ENCODE measurements around the gene BZW1. TPM values are rescaled to one million over a fixed set of nuclear protein-coding genes. Genes with fewer than 3 reads are reported as not detected.

The BZW1 gene
- total RNA-seq, 2 donors from 2014 or later = 219 to 232 TPM

GRCh38 chr2:200828572-200829257 is 17.0 kb downstream of the BZW1 start:
- H3K4me1 ChIP-seq (replicated peaks) = no peaks in the 10 kb centered on the region
- 89% methylated on average over 9 of the region's 9 CpGs for WGBS
- DNase-seq (ENCODE audit: low spot score) = no peak
- intact Hi-C loops (cut with DNase I) = no loop called here
- no peak overlapping the region for H3K27ac ChIP-seq
- no peaks in the 10 kb centered on the region for H3K9me3 ChIP-seq
- no peak overlapping the region for H3K4me3 ChIP-seq
- no peaks in the 10 kb centered on the region for H3K36me3 ChIP-seq
- TF ChIP-seq POLR2A (IDR thresholded peaks at IDR 0.05) = no peak
- H3K27me3 ChIP-seq (replicated peaks; ENCODE audit: insufficient read depth) = no peaks in the 10 kb centered on the region

DNA sequence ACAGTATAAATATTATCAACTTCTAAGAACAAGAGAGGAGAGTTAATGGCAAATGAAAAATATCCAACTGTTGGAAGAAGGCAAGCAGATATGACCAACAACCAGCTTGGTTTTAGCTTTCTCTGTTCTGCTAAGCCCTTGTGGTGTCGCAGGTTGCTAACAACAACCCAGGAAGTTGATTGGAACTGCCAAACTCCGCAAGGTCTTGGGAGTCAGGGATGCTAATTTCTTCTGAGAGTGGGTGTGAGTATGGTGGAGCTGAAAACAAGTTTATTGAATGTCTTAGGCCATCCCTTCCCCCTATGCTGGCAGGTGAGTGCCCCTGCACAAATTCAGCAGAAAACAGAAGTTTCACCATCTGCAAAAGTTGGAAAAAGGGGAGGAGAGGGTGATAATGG is 17.5 kb downstream of the BZW1 start:
- WGBS = 74% methylated on average over 2 of the region's 2 CpGs
- H3K27ac ChIP-seq = no peak overlapping the region
- no peak overlapping the region for H3K4me3 ChIP-seq
- DNase-seq (ENCODE audit: low spot score) = no peak
- TF ChIP-seq POLR2A (IDR thresholded peaks at IDR 0.05) = no peak
- TF ChIP-seq POLR2AphosphoS5 (IDR thresholded peaks at IDR 0.05) = no peak
- no peak for TF ChIP-seq CTCF (IDR thresholded peaks at IDR 0.05)
- H3K4me1 ChIP-seq (replicated peaks) = no peaks in the 10 kb centered on the region
- no peaks in the 10 kb centered on the region for H3K27me3 ChIP-seq (replicated peaks; ENCODE audit: insufficient read depth)
- intact Hi-C loops (cut with DNase I) = no loop called here
- no peaks in the 10 kb centered on the region for H3K36me3 ChIP-seq
- no peaks in the 10 kb centered on the region for H3K9me3 ChIP-seq

DNA sequence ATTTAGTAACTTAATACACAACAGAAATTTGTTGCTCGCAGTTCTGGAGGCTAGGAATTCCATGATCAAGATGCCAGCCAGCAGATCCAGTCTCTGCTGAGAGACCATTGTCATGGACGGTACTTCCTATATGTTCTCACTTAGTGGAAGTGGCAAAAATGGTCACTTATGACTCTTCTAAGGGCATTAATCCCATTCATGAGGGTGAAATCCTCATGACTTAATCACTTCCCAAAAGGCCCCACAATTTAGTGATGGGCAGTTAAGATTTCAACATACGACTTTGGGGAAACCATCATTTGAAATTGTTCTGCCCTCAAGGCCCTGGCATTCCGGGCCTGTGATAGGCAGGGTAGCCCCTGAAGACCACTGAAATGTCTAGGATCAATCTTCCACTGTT is 23.0 kb downstream of the BZW1 start:
- Histone ChIP-seq H3K36me3 (no peaks in the 10 kb centered on the region), H3K27ac (no peak overlapping the region), H3K4me1 (replicated peaks) (no peaks in the 10 kb centered on the region), H3K4me3 (no peak overlapping the region), H3K9me3 (no peaks in the 10 kb centered on the region), H3K27me3 (replicated peaks; ENCODE audit: insufficient read depth) (no peaks in the 10 kb centered on the region)
- no peak for DNase-seq (ENCODE audit: low spot score)
- intact Hi-C loops (cut with DNase I) = no loop called here
- TF ChIP-seq POLR2A (IDR thresholded peaks at IDR 0.05) (no peak), CTCF (IDR thresholded peaks at IDR 0.05) (no peak)
- 86% methylated on average over 4 of the region's 4 CpGs for WGBS

DNA sequence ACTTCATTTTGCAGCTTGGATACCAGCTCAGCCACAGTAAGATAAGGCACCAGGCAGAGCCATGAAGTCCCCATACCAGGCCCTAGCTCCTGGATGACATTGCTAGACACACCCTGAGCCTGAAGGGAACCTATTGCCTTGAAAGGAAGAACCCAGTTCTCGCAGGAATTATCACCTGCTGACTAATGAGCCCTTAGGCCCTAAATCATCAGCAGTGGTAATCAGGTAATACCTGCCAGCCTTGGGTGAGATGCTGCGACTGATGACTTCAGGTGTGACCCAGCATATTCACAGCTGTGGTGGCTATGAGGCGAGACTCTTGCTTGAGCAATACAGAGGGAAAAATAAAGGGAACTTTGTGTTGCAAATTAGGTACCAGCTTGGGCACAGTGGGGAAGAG is 27.8 kb downstream of the BZW1 start:
- Histone ChIP-seq H3K9me3 (no peaks in the 10 kb centered on the region), H3K4me3 (no peak overlapping the region), H3K27me3 (replicated peaks; ENCODE audit: insufficient read depth) (no peaks in the 10 kb centered on the region), H3K4me1 (replicated peaks) (no peaks in the 10 kb centered on the region), H3K27ac (no peak overlapping the region), H3K36me3 (no peaks in the 10 kb centered on the region)
- TF ChIP-seq POLR2A (IDR thresholded peaks at IDR 0.05) (no peak), POLR2AphosphoS5 (IDR thresholded peaks at IDR 0.05) (no peak), CTCF (IDR thresholded peaks at IDR 0.05) (no peak)
- intact Hi-C loops (cut with DNase I) = no loop called here
- no peak for DNase-seq (ENCODE audit: low spot score)
- 76% methylated on average over 3 of the region's 3 CpGs for WGBS

GRCh38 chr2:200843993-200844948 is 32.6 kb downstream of the BZW1 start:
- 94% methylated on average over 24 of the region's 24 CpGs for WGBS
- H3K36me3 ChIP-seq = no peaks in the 10 kb centered on the region
- intact Hi-C loops (cut with DNase I) = no loop called here

More at GRCh38 chr2:200843993-200844948, 32.6 kb downstream of the BZW1 start:
- H3K27me3 ChIP-seq (replicated peaks; ENCODE audit: insufficient read depth) = no peaks in the 10 kb centered on the region
- H3K27ac ChIP-seq = no peak overlapping the region
- DNase-seq (ENCODE audit: low spot score) = no peak
- H3K9me3 ChIP-seq = no peaks in the 10 kb centered on the region
- no peaks in the 10 kb centered on the region for H3K4me1 ChIP-seq (replicated peaks)
- no peak overlapping the region for H3K4me3 ChIP-seq
- TF ChIP-seq CTCF (IDR thresholded peaks at IDR 0.05) = no peak

Data from prostate gland (tissue), 2 donors.